ENCODE measurements around the gene CCR5AS.
"Not testable (repeated sequence)": the region's sequence is repeated elsewhere in the genome, so short reads cannot be mapped to it uniquely, and the experiment has no call there.

- not testable (repeated sequence) for TF ChIP-seq CTCF, POLR2A (IDR thresholded peaks at IDR 0.05)
Measured at GRCh38 chr3:46431905-46432304, 25.0 kb upstream of the CCR5AS start.

All from vagina (tissue), 2 donors.